HFFc6 (cell line): ENCODE data around the gene PCDH10. TPM values are rescaled to one million over a fixed set of nuclear protein-coding genes. Genes with fewer than 3 reads are reported as not detected.

ENCODE experiments used
- DNase-seq: peaks from one replicate; pipeline ENCODE4 v3.0.0-alpha.2; 2018
- H3K27ac Mint-ChIP-seq: 2 replicates; pipeline ENCODE4 v1.8.0; 2020; ENCODE audit warnings: mild to moderate bottlenecking, mixed read lengths
- H3K27me3 Mint-ChIP-seq: 2 replicates; pipeline ENCODE4 v1.8.0; 2021; ENCODE audit warnings: mild to moderate bottlenecking, moderate library complexity, mixed read lengths; ENCODE audit not compliant: insufficient read depth
- H3K36me3 Mint-ChIP-seq: 2 replicates; pipeline ENCODE4 v1.8.0; 2021; ENCODE audit warnings: low read depth, mixed read lengths
- H3K4me1 Mint-ChIP-seq: 2 replicates; pipeline ENCODE4 v1.8.0; 2020; ENCODE audit warnings: low read depth, mixed read lengths
- H3K4me3 Mint-ChIP-seq: 2 replicates; pipeline ENCODE4 v1.8.0; 2020; ENCODE audit warnings: mild to moderate bottlenecking, moderate library complexity, mixed read lengths
- H3K9me3 Mint-ChIP-seq: 2 replicates; pipeline ENCODE4 v1.8.0; 2020; ENCODE audit warnings: mild to moderate bottlenecking, mixed read lengths
- CTCF ChIP-seq: fragments of 200-600 bp; sonication (generic); IDR thresholded peaks from 2 replicates; pipeline ENCODE4 v1.5.0; 2021; ENCODE audit warnings: antibody characterized with exemption, mild to moderate bottlenecking
- total RNA-seq, 6 experiments: library from RNA; stranded (reverse); fragmentation: NEBNext Ultra II Directional; extraction: Animal tissue kit (Norgen Biotek cat#: 25700); gene quantifications; 2 replicates in 1 of 6; 3 replicates in 5 of 6; pipeline ENCODE4 v1.2.3, GENCODE V29; 2021

The PCDH10 gene
- total RNA-seq, 6 experiments from 2014 or later, result 25.2 to 151 (median 26.8) TPM

GRCh38 chr4:133162941-133163340 lies 13.8 kb downstream of the PCDH10 start:
- H3K27me3 Mint-ChIP-seq, result no peaks in the 10 kb centered on the region
- H3K36me3 Mint-ChIP-seq, result no peaks in the 10 kb centered on the region
- DNase-seq, result no peak
- TF ChIP-seq CTCF, result no peak
- H3K27ac Mint-ChIP-seq, result no peak overlapping the region
- no peaks in the 10 kb centered on the region for H3K9me3 Mint-ChIP-seq
- peak overlapping the region; percentile 51; the same call in 1 of the 2 replicates for H3K4me3 Mint-ChIP-seq
- no peaks in the 10 kb centered on the region; the same call in 1 of the 2 replicates for H3K4me1 Mint-ChIP-seq

GRCh38 chr4:133178956-133179355 lies 29.9 kb downstream of the PCDH10 start:
- peaks cover 18% of the 10 kb centered on the region; the same call in 1 of the 2 replicates for H3K4me1 Mint-ChIP-seq
- H3K36me3 Mint-ChIP-seq, result no peaks in the 10 kb centered on the region; the same call in 1 of the 2 replicates
- no peak overlapping the region; the same call in 1 of the 2 replicates for H3K4me3 Mint-ChIP-seq
- DNase-seq, result no peak
- H3K27ac Mint-ChIP-seq, result peak overlapping the region; percentile 14
- no peaks in the 10 kb centered on the region for H3K27me3 Mint-ChIP-seq
- no peaks in the 10 kb centered on the region; the same call in 1 of the 2 replicates for H3K9me3 Mint-ChIP-seq
- no peak for TF ChIP-seq CTCF

- DNase-seq, result no peak
- Mint-ChIP-seq H3K9me3 (no peaks in the 10 kb centered on the region; the same call in 1 of the 2 replicates), H3K27ac (peak overlapping the region; percentile 46; the same call in 1 of the 2 replicates), H3K36me3 (no peaks in the 10 kb centered on the region; the same call in 1 of the 2 replicates), H3K4me1 (peaks cover 17% of the 10 kb centered on the region), H3K4me3 (no peak overlapping the region), H3K27me3 (no peaks in the 10 kb centered on the region)
- TF ChIP-seq CTCF, result no peak
Measured at GRCh38 chr4:133186210-133186609, 37.1 kb downstream of the PCDH10 start.

GRCh38 chr4:133186845-133187244 lies 37.8 kb downstream of the PCDH10 start:
- Mint-ChIP-seq H3K4me1 (peaks cover 12% of the 10 kb centered on the region), H3K4me3 (no peak overlapping the region), H3K9me3 (no peaks in the 10 kb centered on the region; the same call in 1 of the 2 replicates), H3K27ac (peak overlapping the region; percentile 46), H3K27me3 (no peaks in the 10 kb centered on the region), H3K36me3 (no peaks in the 10 kb centered on the region; the same call in 1 of the 2 replicates)
- DNase-seq, result no peak
- TF ChIP-seq CTCF, result no peak

- no peaks in the 10 kb centered on the region; the same call in 1 of the 2 replicates for H3K36me3 Mint-ChIP-seq
- TF ChIP-seq CTCF, result no peak
- DNase-seq, result no peak
- H3K4me3 Mint-ChIP-seq, result peak overlapping the region; percentile 37; the same call in 1 of the 2 replicates
- H3K27ac Mint-ChIP-seq, result peak overlapping the region; percentile 38; the same call in 1 of the 2 replicates
- H3K9me3 Mint-ChIP-seq, result no peaks in the 10 kb centered on the region
- H3K27me3 Mint-ChIP-seq, result no peaks in the 10 kb centered on the region
- peaks cover 12% of the 10 kb centered on the region for H3K4me1 Mint-ChIP-seq
Measured at GRCh38 chr4:133188433-133189146, 39.5 kb downstream of the PCDH10 start.
